Endodermal cell (in vitro differentiated cells): Measurements from ENCODE around the gene BCL2L2. TPM values are rescaled to one million over a fixed set of nuclear protein-coding genes. Genes with fewer than 3 reads are reported as not detected.

ENCODE experiments used
- DNase-seq: peaks from one replicate; pipeline ENCODE4 v3.0.0-alpha.2; 2017
- H3K27ac ChIP-seq: 2 replicates; pipeline ENCODE4 v1.5.1; 2013; ENCODE audit warnings: mild to moderate bottlenecking, low read depth, low read length, moderate library complexity
- H3K27me3 ChIP-seq: 2 replicates; pipeline ENCODE4 v1.6.1; 2013; ENCODE audit warnings: mild to moderate bottlenecking, low read length, moderate library complexity; ENCODE audit not compliant: insufficient read depth, control insufficient read depth, poor library complexity, severe bottlenecking
- H3K36me3 ChIP-seq: 2 replicates; pipeline ENCODE4 v1.7.0; 2013; ENCODE audit warnings: mild to moderate bottlenecking, low read length, moderate library complexity; ENCODE audit not compliant: control insufficient read depth, insufficient read depth
- H3K4me1 ChIP-seq: one replicate; pipeline ENCODE4 v1.7.0; 2013; ENCODE audit warnings: low read length; ENCODE audit not compliant: control insufficient read depth, insufficient read depth
- H3K4me3 ChIP-seq: 2 replicates; pipeline ENCODE4 v1.5.1; 2013; ENCODE audit warnings: mild to moderate bottlenecking, low read length, moderate library complexity
- H3K9ac ChIP-seq: 2 replicates; pipeline ENCODE4 v1.6.1; 2013; ENCODE audit warnings: mild to moderate bottlenecking, low read length, moderate library complexity; ENCODE audit not compliant: poor library complexity, severe bottlenecking; ENCODE audit errors: extremely low read depth
- H3K9me3 ChIP-seq: 2 replicates; pipeline ENCODE4 v1.6.1; 2013; ENCODE audit warnings: mild to moderate bottlenecking, low read length, moderate library complexity; ENCODE audit not compliant: control insufficient read depth
- H3K27ac Mint-ChIP-seq: 2 replicates; pipeline ENCODE4 v1.8.0; 2020; ENCODE audit warnings: mixed read lengths
- H3K27me3 Mint-ChIP-seq: 2 replicates; pipeline ENCODE4 v1.8.0; 2021; ENCODE audit warnings: mild to moderate bottlenecking, mixed read lengths; ENCODE audit not compliant: insufficient read depth
- H3K36me3 Mint-ChIP-seq: 2 replicates; pipeline ENCODE4 v1.8.0; 2020; ENCODE audit warnings: low read depth, mixed read lengths
- H3K4me1 Mint-ChIP-seq: 2 replicates; pipeline ENCODE4 v1.8.0; 2020; ENCODE audit warnings: mixed read lengths
- H3K4me3 Mint-ChIP-seq: 2 replicates; pipeline ENCODE4 v1.8.0; 2020; ENCODE audit warnings: mild to moderate bottlenecking, moderate library complexity, mixed read lengths
- H3K9me3 Mint-ChIP-seq: 2 replicates; pipeline ENCODE4 v1.8.0; 2020; ENCODE audit warnings: mild to moderate bottlenecking, mixed read lengths
- CTCF ChIP-seq: fragments of 200-600 bp; sonication (generic); conservative IDR thresholded peaks from 2 replicates; pipeline ENCODE4 v1.5.0; 2021; ENCODE audit warnings: antibody characterized with exemption, mild to moderate bottlenecking
- WGBS, 2 experiments: methylation state at CpG; one replicate each; pipeline versions ENCODE4 v1.1.5 to v1.1.7; 2013; ENCODE audit warnings: missing lambda C conversion rate in 2 of 2, mixed read lengths in 1 of 2; ENCODE audit not compliant: insufficient coverage in 1 of 2, insufficient read length in 1 of 2; 5-methylcytosine and 5-hydroxymethylcytosine counted together
- total RNA-seq, 2 donors: library from RNA; stranded (reverse); fragmentation: NEBNext Ultra II Directional in 1 of 2; extraction: Animal tissue kit (Norgen Biotek cat#: 25700) in 1 of 2; gene quantifications; 2 replicates in 1 of 2; 3 replicates in 1 of 2; pipeline ENCODE4 v1.2.1, GENCODE V29; 2021

BCL2L2 gene
- total RNA-seq, 2 donors from 2014 or later = 21.9 to 29.5 TPM

GRCh38 chr14:23357261-23357660 lies 50.6 kb downstream of the BCL2L2 start:
- peaks cover 5% of the 10 kb centered on the region for H3K4me1 ChIP-seq
- no peak for DNase-seq
- Mint-ChIP-seq H3K27ac (no peak overlapping the region), H3K9me3 (no peaks in the 10 kb centered on the region), H3K4me1 (peaks cover 21% of the 10 kb centered on the region), H3K27me3 (peaks cover 22% of the 10 kb centered on the region), H3K4me3 (no peak overlapping the region), H3K36me3 (peaks cover 31% of the 10 kb centered on the region)
- no peak overlapping the region for H3K9ac ChIP-seq
- no peaks in the 10 kb centered on the region for H3K9me3 ChIP-seq
- WGBS, 2 experiments = 94 to 95% methylated on average over 7 to 8 of the region's 8 CpGs
- no peak overlapping the region for H3K4me3 ChIP-seq
- H3K27ac ChIP-seq = no peak overlapping the region
- H3K36me3 ChIP-seq = peaks cover 46% of the 10 kb centered on the region
- TF ChIP-seq CTCF = no peak
- H3K27me3 ChIP-seq = no peaks in the 10 kb centered on the region

- Histone ChIP-seq H3K27me3 (no peaks in the 10 kb centered on the region), H3K36me3 (peaks cover 49% of the 10 kb centered on the region), H3K9ac (no peak overlapping the region), H3K4me1 (peaks cover 5% of the 10 kb centered on the region), H3K27ac (peak overlapping the region; percentile 10), H3K9me3 (no peaks in the 10 kb centered on the region), H3K4me3 (no peak overlapping the region)
- peak overlapping the region; percentile 87 for H3K27ac Mint-ChIP-seq
- peaks cover 22% of the 10 kb centered on the region for H3K4me1 Mint-ChIP-seq
- 86 to 100% methylated on average over 3 of the region's 3 CpGs for WGBS, 2 experiments
- no peaks in the 10 kb centered on the region for H3K9me3 Mint-ChIP-seq
- peaks cover 21% of the 10 kb centered on the region for H3K27me3 Mint-ChIP-seq
- peak; percentile 50 for TF ChIP-seq CTCF
- H3K4me3 Mint-ChIP-seq = no peak overlapping the region
- H3K36me3 Mint-ChIP-seq = peaks cover 33% of the 10 kb centered on the region
- DNase-seq = no peak
Observed at GRCh38 chr14:23358042-23358441, 51.4 kb downstream of the BCL2L2 start.

GRCh38 chr14:23358553-23359166 lies 52.0 kb downstream of the BCL2L2 start:
- Histone ChIP-seq H3K9me3 (no peaks in the 10 kb centered on the region), H3K4me1 (peaks cover 5% of the 10 kb centered on the region), H3K9ac (peak overlapping the region; percentile 15), H3K36me3 (peaks cover 55% of the 10 kb centered on the region), H3K27me3 (no peaks in the 10 kb centered on the region), H3K27ac (peak overlapping the region; percentile 38), H3K4me3 (no peak overlapping the region)
- Mint-ChIP-seq H3K4me3 (peak overlapping the region; percentile 17), H3K36me3 (peaks cover 37% of the 10 kb centered on the region), H3K9me3 (no peaks in the 10 kb centered on the region), H3K4me1 (peaks cover 21% of the 10 kb centered on the region), H3K27ac (peak overlapping the region; percentile 87), H3K27me3 (peaks cover 15% of the 10 kb centered on the region)
- no peak for TF ChIP-seq CTCF
- 93 to 97% methylated on average over 11 to 12 of the region's 12 CpGs for WGBS, 2 experiments
- DNase-seq = no peak
